ENCODE results near the gene IPO9. TPM values are rescaled to one million over a fixed set of nuclear protein-coding genes. Genes with fewer than 3 reads are reported as not detected.

Gene IPO9
- total RNA-seq, 5 donors from 2014 or later (not counting 1 experiment from before 2014, with no cell fraction given) = 28.2 to 39.9 (median 36.9) TPM

DNA sequence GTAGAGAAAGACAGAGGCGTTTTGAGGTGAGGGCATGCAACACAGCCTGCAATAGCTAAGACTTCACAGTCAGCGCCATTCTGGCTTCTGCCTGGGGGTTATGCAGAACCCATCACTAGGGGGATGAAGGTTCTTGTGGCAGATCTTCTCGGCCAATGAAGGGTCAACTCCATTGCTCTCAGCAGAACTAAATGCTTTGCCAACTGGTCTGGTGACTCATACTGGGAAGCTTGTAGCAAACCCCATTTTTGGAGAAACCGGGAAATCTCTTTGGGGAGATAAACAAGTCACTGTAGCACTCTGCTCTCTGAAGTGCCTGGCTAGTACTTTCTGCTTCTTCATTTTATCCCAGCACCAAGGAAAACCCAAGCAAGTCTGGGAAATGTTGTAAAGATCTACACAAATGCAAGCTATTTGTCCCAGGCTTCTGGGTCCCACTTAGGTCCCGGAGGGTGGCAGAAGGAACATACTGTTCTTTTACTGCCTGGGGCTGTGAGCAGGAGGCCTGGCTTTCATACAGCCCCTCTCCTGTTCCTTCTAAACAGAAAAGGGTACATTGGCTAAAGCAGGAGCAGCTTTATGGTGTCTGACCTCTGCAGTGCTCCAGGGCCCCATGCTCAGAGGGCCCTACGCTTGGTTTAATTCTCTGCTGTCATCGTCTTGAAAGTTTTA, 88.5 kb downstream of the IPO9 start:
- CTCF ChIA-PET = interaction anchor here in 1 of 2 donors (0.6 kb wide), 1 partner anchor 15 kb away, joined by 3 read pairs; no protein-coding TSS in a partner anchor
- WGBS (ENCODE audit: insufficient coverage) = 79% methylated on average over 6 of the region's 7 CpGs

GRCh38 chr1:201918343-201918742, 89.4 kb downstream of the IPO9 start:
- H3K4me3 ChIP-seq (ENCODE audit: control insufficient read depth in 1 of 2, extremely low read depth in 1 of 2, low read length in 1 of 2) = no peak overlapping the region
- ATAC-seq (replicated peaks in 1 of 4) (no peak), DNase-seq (no peak)
- H3K27ac Mint-ChIP-seq = no peak overlapping the region
- ChIA-PET POLR2A (no interaction called here), CTCF (interaction anchor here in 1 of 2 donors (0.6 kb wide), 1 partner anchor 15 kb away, joined by 3 read pairs; no protein-coding TSS in a partner anchor)
- H3K27ac ChIP-seq (ENCODE audit: low read length) = no peak overlapping the region
- no peaks in the 10 kb centered on the region for H3K9me3 Mint-ChIP-seq
- peaks cover 0 to 22% of the 10 kb centered on the region in 2 experiments for H3K27me3 ChIP-seq (replicated peaks in 1 of 2; ENCODE audit: control insufficient read depth in 2 of 2, extremely low read depth in 1 of 2, insufficient read depth in 2 of 2, low read length in 1 of 2)
- no peaks in the 10 kb centered on the region for H3K36me3 Mint-ChIP-seq
- H3K36me3 ChIP-seq (ENCODE audit: control insufficient read depth in 2 of 2, extremely low read depth in 1 of 2, insufficient read depth in 1 of 2, low read length in 1 of 2) = no peaks in the 10 kb centered on the region
- H3K27me3 Mint-ChIP-seq = peaks cover 21 to 36% of the 10 kb centered on the region in 2 donors
- no peak overlapping the region for H3K4me3 Mint-ChIP-seq
- H3K9me3 ChIP-seq = no peaks in the 10 kb centered on the region
- 89% methylated on average over 4 of the region's 5 CpGs for WGBS (ENCODE audit: insufficient coverage)
- H3K4me1 ChIP-seq (ENCODE audit: control insufficient read depth in 1 of 2, extremely low read depth in 1 of 2, insufficient read depth in 2 of 2, low read length in 2 of 2) = no peaks in the 10 kb centered on the region
- peaks cover 0 to 1% (median 0%) of the 10 kb centered on the region in 3 donors for H3K4me1 Mint-ChIP-seq

More for the DNA sequence above, 88.5 kb downstream of the IPO9 start:
- Histone ChIP-seq H3K36me3 (ENCODE audit: control insufficient read depth in 2 of 2, extremely low read depth in 1 of 2, insufficient read depth in 1 of 2, low read length in 1 of 2) (no peaks in the 10 kb centered on the region), H3K4me1 (ENCODE audit: control insufficient read depth in 1 of 2, extremely low read depth in 1 of 2, insufficient read depth in 2 of 2, low read length in 2 of 2) (no peaks in the 10 kb centered on the region), H3K4me3 (ENCODE audit: control insufficient read depth in 1 of 2, extremely low read depth in 1 of 2, low read length in 1 of 2) (no peak overlapping the region), H3K27ac (ENCODE audit: low read length) (no peak overlapping the region), H3K9me3 (no peaks in the 10 kb centered on the region), H3K27me3 (replicated peaks in 1 of 2; ENCODE audit: control insufficient read depth in 2 of 2, extremely low read depth in 1 of 2, insufficient read depth in 2 of 2, low read length in 1 of 2) (peaks cover 0 to 22% of the 10 kb centered on the region in 2 experiments)
- POLR2A ChIA-PET = interaction anchor here in 1 of 2 donors (0.6 kb wide), 2 partner anchors 19 to 62 kb away, joined by 5 to 9 read pairs; no protein-coding TSS in a partner anchor
- Mint-ChIP-seq H3K4me3 (no peak overlapping the region), H3K27me3 (peaks cover 21 to 36% of the 10 kb centered on the region in 2 donors), H3K27ac (no peak overlapping the region), H3K36me3 (no peaks in the 10 kb centered on the region), H3K4me1 (peaks cover 0 to 1% (median 0%) of the 10 kb centered on the region in 3 donors), H3K9me3 (no peaks in the 10 kb centered on the region)
- no peak for ATAC-seq (replicated peaks in 1 of 4)
- no peak for DNase-seq

- H3K27me3 Mint-ChIP-seq = peaks cover 7 to 21% of the 10 kb centered on the region in 2 donors
- Histone ChIP-seq H3K36me3 (ENCODE audit: control insufficient read depth in 2 of 2, extremely low read depth in 1 of 2, insufficient read depth in 1 of 2, low read length in 1 of 2) (no peaks in the 10 kb centered on the region), H3K27ac (ENCODE audit: low read length) (no peak overlapping the region), H3K9me3 (no peaks in the 10 kb centered on the region), H3K27me3 (replicated peaks in 1 of 2; ENCODE audit: control insufficient read depth in 2 of 2, extremely low read depth in 1 of 2, insufficient read depth in 2 of 2, low read length in 1 of 2) (peaks cover 0 to 11% of the 10 kb centered on the region in 2 experiments), H3K4me1 (ENCODE audit: control insufficient read depth in 1 of 2, extremely low read depth in 1 of 2, insufficient read depth in 2 of 2, low read length in 2 of 2) (no peaks in the 10 kb centered on the region), H3K4me3 (ENCODE audit: control insufficient read depth in 1 of 2, extremely low read depth in 1 of 2, low read length in 1 of 2) (no peak overlapping the region)
- ChIA-PET CTCF (no interaction called here), POLR2A (no interaction called here)
- WGBS (ENCODE audit: insufficient coverage) = 80% methylated on average over 1 of the region's 3 CpGs
- no peaks in the 10 kb centered on the region for H3K9me3 Mint-ChIP-seq
- ATAC-seq (replicated peaks in 1 of 4) (no peak), DNase-seq (no peak)
- no peak overlapping the region for H3K27ac Mint-ChIP-seq
- no peaks in the 10 kb centered on the region for H3K36me3 Mint-ChIP-seq
- H3K4me1 Mint-ChIP-seq = no peaks in the 10 kb centered on the region
- no peak overlapping the region for H3K4me3 Mint-ChIP-seq
These were observed 93.1 kb downstream of the IPO9 start for GRCh38 chr1:201921952-201922558.

- no peak overlapping the region for H3K27ac Mint-ChIP-seq
- Histone ChIP-seq H3K27ac (ENCODE audit: low read length) (no peak overlapping the region), H3K4me1 (ENCODE audit: control insufficient read depth in 1 of 2, extremely low read depth in 1 of 2, insufficient read depth in 2 of 2, low read length in 2 of 2) (no peaks in the 10 kb centered on the region), H3K9me3 (no peaks in the 10 kb centered on the region), H3K36me3 (ENCODE audit: control insufficient read depth in 2 of 2, extremely low read depth in 1 of 2, insufficient read depth in 1 of 2, low read length in 1 of 2) (no peaks in the 10 kb centered on the region), H3K4me3 (ENCODE audit: control insufficient read depth in 1 of 2, extremely low read depth in 1 of 2, low read length in 1 of 2) (no peak overlapping the region), H3K27me3 (replicated peaks in 1 of 2; ENCODE audit: control insufficient read depth in 2 of 2, extremely low read depth in 1 of 2, insufficient read depth in 2 of 2, low read length in 1 of 2) (peaks cover 0 to 7% of the 10 kb centered on the region in 2 experiments)
- DNase-seq = no peak
- no peak overlapping the region for H3K4me3 Mint-ChIP-seq
- CTCF ChIA-PET = interaction anchor here in 1 of 2 donors (0.7 kb wide), 2 partner anchors 32 to 106 kb away, joined by 3 to 5 read pairs; no protein-coding TSS in a partner anchor
- no peaks in the 10 kb centered on the region for H3K9me3 Mint-ChIP-seq
- no peak for ATAC-seq (replicated peaks in 1 of 4)
- H3K27me3 Mint-ChIP-seq = peaks cover 10 to 20% of the 10 kb centered on the region in 2 donors
- POLR2A ChIA-PET = interaction anchor here in 1 of 2 donors (0.5 to 0.7 kb wide), 2 partner anchors 15 to 39 kb away, joined by 3 to 6 read pairs; no protein-coding TSS in a partner anchor
- H3K4me1 Mint-ChIP-seq = no peaks in the 10 kb centered on the region
- no CpG with 5 or more reads among the region's 2 CpGs for WGBS (ENCODE audit: insufficient coverage)
- no peaks in the 10 kb centered on the region for H3K36me3 Mint-ChIP-seq
These were observed 96.3 kb downstream of the IPO9 start for GRCh38 chr1:201925301-201925567.

DNA sequence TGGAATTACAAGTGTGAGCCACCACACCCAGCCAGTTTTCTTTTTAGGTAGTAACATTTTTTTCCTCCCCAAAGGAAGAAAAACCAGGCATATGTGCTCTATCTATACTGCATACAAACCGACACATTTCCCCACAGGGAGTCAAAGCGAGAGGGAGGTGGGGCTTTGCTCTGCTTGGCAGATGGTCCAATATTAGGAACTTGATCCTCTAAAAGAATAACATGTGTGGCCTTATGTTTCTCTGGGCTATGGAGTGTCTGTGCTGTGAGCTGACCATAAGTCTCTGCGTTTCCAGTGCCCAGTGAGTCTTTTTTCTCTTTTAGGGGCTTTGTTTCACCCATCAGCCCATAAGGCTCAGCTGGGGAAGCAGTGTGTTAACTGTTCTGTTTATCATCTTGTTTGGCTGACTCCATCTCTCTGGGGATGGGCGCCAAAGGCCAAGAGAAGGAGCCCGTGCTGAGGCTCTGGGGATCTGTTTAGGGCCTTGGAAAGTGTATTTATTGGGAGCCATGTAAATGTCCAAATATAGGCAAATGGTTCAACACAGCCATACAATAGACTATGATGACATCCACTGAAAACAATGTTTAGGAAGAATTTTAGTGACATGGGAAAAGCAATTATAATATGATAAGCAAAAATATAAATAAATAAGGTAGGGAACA, 97.2 kb downstream of the IPO9 start:
- Histone ChIP-seq H3K36me3 (ENCODE audit: control insufficient read depth in 2 of 2, extremely low read depth in 1 of 2, insufficient read depth in 1 of 2, low read length in 1 of 2) (no peaks in the 10 kb centered on the region), H3K27me3 (replicated peaks in 1 of 2; ENCODE audit: control insufficient read depth in 2 of 2, extremely low read depth in 1 of 2, insufficient read depth in 2 of 2, low read length in 1 of 2) (peaks cover 0 to 6% of the 10 kb centered on the region in 2 experiments), H3K4me1 (ENCODE audit: control insufficient read depth in 1 of 2, extremely low read depth in 1 of 2, insufficient read depth in 2 of 2, low read length in 2 of 2) (no peaks in the 10 kb centered on the region), H3K27ac (ENCODE audit: low read length) (no peak overlapping the region), H3K9me3 (no peaks in the 10 kb centered on the region), H3K4me3 (ENCODE audit: control insufficient read depth in 1 of 2, extremely low read depth in 1 of 2, low read length in 1 of 2) (no peak overlapping the region)
- ChIA-PET POLR2A (no interaction called here), CTCF (interaction anchor here in 1 of 2 donors (0.7 kb wide), 1 partner anchor 105 kb away, joined by 3 read pairs; no protein-coding TSS in a partner anchor)
- H3K4me1 Mint-ChIP-seq = no peaks in the 10 kb centered on the region
- WGBS (ENCODE audit: insufficient coverage) = 80% methylated on average over 2 of the region's 5 CpGs
- H3K36me3 Mint-ChIP-seq = no peaks in the 10 kb centered on the region
- no peak overlapping the region for H3K27ac Mint-ChIP-seq
- no peak overlapping the region for H3K4me3 Mint-ChIP-seq
- DNase-seq (no peak), ATAC-seq (replicated peaks in 1 of 4) (no peak)
- peaks cover 6 to 13% of the 10 kb centered on the region in 2 donors for H3K27me3 Mint-ChIP-seq
- H3K9me3 Mint-ChIP-seq = no peaks in the 10 kb centered on the region

GRCh38 chr1:201928266-201928665, 99.3 kb downstream of the IPO9 start:
- Mint-ChIP-seq H3K9me3 (no peaks in the 10 kb centered on the region), H3K36me3 (no peaks in the 10 kb centered on the region), H3K4me3 (no peak overlapping the region), H3K27me3 (peaks cover 3 to 4% of the 10 kb centered on the region in 2 donors), H3K27ac (no peak overlapping the region), H3K4me1 (no peaks in the 10 kb centered on the region)
- DNase-seq (no peak), ATAC-seq (replicated peaks in 1 of 4) (no peak)
- Histone ChIP-seq H3K4me1 (ENCODE audit: control insufficient read depth in 1 of 2, extremely low read depth in 1 of 2, insufficient read depth in 2 of 2, low read length in 2 of 2) (no peaks in the 10 kb centered on the region), H3K27me3 (replicated peaks in 1 of 2; ENCODE audit: control insufficient read depth in 2 of 2, extremely low read depth in 1 of 2, insufficient read depth in 2 of 2, low read length in 1 of 2) (peaks cover 0 to 9% of the 10 kb centered on the region in 2 experiments), H3K27ac (ENCODE audit: low read length) (no peak overlapping the region), H3K36me3 (ENCODE audit: control insufficient read depth in 2 of 2, extremely low read depth in 1 of 2, insufficient read depth in 1 of 2, low read length in 1 of 2) (no peaks in the 10 kb centered on the region), H3K9me3 (no peaks in the 10 kb centered on the region), H3K4me3 (ENCODE audit: control insufficient read depth in 1 of 2, extremely low read depth in 1 of 2, low read length in 1 of 2) (no peak overlapping the region)
- CTCF ChIA-PET = no interaction called here
- WGBS (ENCODE audit: insufficient coverage) = 80% methylated on average over 1 of the region's 3 CpGs
- POLR2A ChIA-PET = no interaction called here
